SK-MEL-5 (cell line): ENCODE measurements around the gene PTPA. TPM values are rescaled to one million over a fixed set of nuclear protein-coding genes. Genes with fewer than 3 reads are reported as not detected.
A peak's percentile ranks its signal among the peaks of the same experiment; 100 is the strongest.

Experiments used
- DNase-seq: peaks from one replicate; pipeline ENCODE4 v3.0.0-alpha.2; 2016; ENCODE audit warnings: low read depth, low spot score
- in situ Hi-C: cut with HindIII; loops from 2 replicates; pipeline ENCODE4 v1.10.0; 2016; ENCODE audit warnings: low sequenced_read_pairs, high pct_unique_total_duplicates, low pct_unique_long_range_greater_than_20kb
- total RNA-seq: library from RNA; depleted of rRNA; stranded (reverse); fragments of >200 nt; shearing (Covaris generic); gene quantifications from 2 replicates; pipeline ENCODE4 v1.2.3, GENCODE V29; 2014

PTPA gene
- total RNA-seq, 1 experiment from 2014 or later, result 88.1 TPM

- in situ Hi-C loops, result no loop called here
- DNase-seq, result no peak
Measured at GRCh38 chr9:129079829-129080228, 31.4 kb upstream of the PTPA start.

- in situ Hi-C loops, result no loop called here
- no peak for DNase-seq
Measured at GRCh38 chr9:129080298-129080600, 31.0 kb upstream of the PTPA start.

- in situ Hi-C loops, result no loop called here
- DNase-seq, result peak; percentile 99
Measured at GRCh38 chr9:129080601-129081387, 30.4 kb upstream of the PTPA start, which contains the start of gene DOLPP1. Gene DOLPP1 (plus strand): TSS chr9:129081111. CDS start chr9:129081132, 21 bp downstream.

GRCh38 chr9:129081388-129081904 lies 29.8 kb upstream of the PTPA start:
- in situ Hi-C loops, result no loop called here

GRCh38 chr9:129084087-129084486 lies 27.1 kb upstream of the PTPA start:
- no peak for DNase-seq
- in situ Hi-C loops, result no loop called here

More at GRCh38 chr9:129081388-129081904, 29.8 kb upstream of the PTPA start:
- no peak for DNase-seq

- in situ Hi-C loops, result no loop called here
- DNase-seq, result no peak
Measured at GRCh38 chr9:129089246-129089645, 22.0 kb upstream of the PTPA start.

- in situ Hi-C loops, result no loop called here
- no peak for DNase-seq
Measured at GRCh38 chr9:129093602-129094386, 17.4 kb upstream of the PTPA start.

- no peak for DNase-seq
- in situ Hi-C loops, result no loop called here
Measured at GRCh38 chr9:129094387-129095169, 16.6 kb upstream of the PTPA start.

- in situ Hi-C loops, result no loop called here
- DNase-seq, result no peak
Measured at GRCh38 chr9:129095170-129095667, 16.0 kb upstream of the PTPA start.

- DNase-seq, result no peak
- in situ Hi-C loops, result no loop called here
Measured at GRCh38 chr9:129095908-129096307, 15.3 kb upstream of the PTPA start.

GRCh38 chr9:129097671-129098306 lies 13.4 kb upstream of the PTPA start:
- DNase-seq, result no peak
- in situ Hi-C loops, result no loop called here

GRCh38 chr9:129098328-129098727 lies 12.9 kb upstream of the PTPA start:
- DNase-seq, result no peak
- in situ Hi-C loops, result no loop called here

GRCh38 chr9:129100383-129101169 lies 10.6 kb upstream of the PTPA start:
- DNase-seq, result no peak
- in situ Hi-C loops, result no loop called here

- in situ Hi-C loops, result no loop called here
- DNase-seq, result no peak
Measured at GRCh38 chr9:129101279-129101678, 9.9 kb upstream of the PTPA start.

- no peak for DNase-seq
- in situ Hi-C loops, result no loop called here
Measured at GRCh38 chr9:129102095-129102525, 9.1 kb upstream of the PTPA start.

GRCh38 chr9:129102791-129103594 lies 8.2 kb upstream of the PTPA start:
- DNase-seq, result peak; percentile 77
- in situ Hi-C loops, result no loop called here
